IPS DF 19.7 (cell line): ENCODE data around the gene STOM.
A peak's percentile ranks its signal among the peaks of the same experiment; 100 is the strongest.
"Not testable (repeated sequence)": the region's sequence is repeated elsewhere in the genome, so short reads cannot be mapped to it uniquely, and the experiment has no call there.

Experiments
- DNase-seq: peaks from one replicate; pipeline ENCODE4 v3.0.0-alpha.2; 2013; ENCODE audit warnings: low read depth, low spot score

STOM gene

DNA sequence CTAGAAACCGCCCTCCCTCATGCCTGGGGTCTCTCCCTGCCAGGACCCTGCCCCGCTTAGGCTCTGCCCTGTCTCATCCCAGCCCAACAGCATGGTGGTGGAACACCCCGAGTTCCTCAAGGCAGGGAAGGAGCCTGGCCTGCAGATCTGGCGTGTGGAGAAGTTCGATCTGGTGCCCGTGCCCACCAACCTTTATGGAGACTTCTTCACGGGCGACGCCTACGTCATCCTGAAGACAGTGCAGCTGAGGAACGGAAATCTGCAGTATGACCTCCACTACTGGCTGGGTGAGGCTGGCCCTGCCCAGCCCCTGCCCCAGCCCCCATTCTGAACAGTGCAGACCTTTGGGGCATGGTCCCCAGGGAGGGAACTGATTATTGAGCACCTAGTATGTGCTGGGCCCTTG is 68.2 kb downstream of the STOM start:
- DNase-seq: no peak

DNA sequence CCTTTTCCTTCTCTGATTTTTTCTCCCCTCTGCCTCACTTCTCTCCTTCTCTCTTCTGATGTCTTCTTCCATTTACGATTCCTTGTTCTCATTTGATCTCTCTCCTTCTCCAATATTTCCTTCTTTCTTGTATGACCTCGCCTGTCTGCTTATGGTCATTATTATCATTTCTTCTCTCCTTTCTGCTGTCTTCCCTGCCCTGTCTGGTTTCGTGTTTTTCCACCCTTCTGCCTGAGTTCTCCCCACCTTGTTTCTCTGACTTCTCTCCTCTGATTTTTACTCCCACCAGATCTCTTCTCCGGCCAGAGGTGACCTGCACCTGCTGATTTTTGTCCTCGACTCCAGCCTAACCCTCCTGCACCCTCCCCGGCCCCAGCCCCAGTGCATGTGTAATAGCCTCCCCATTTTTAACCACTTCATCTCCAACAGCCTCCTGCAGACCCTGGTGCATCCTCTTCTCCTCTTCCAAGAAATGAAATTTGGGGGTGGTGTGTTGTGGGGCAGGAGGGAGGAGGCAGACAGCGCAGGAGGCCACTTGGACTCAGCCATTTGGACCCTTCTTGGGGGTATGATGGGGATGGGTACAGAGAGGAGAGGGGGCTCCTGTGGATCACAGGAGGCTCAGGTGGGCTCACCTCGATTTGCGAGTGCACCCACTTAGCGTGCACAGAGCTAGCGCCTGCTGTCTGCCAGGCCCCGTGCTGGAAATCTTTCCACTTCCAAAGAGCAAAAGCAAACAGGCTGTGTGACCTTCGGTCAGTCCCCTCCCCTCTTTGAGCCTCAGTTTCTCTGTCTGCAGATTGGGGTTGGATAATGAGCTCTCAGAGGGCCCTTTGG is 69.5 kb downstream of the STOM start:
- no peak for DNase-seq

DNA sequence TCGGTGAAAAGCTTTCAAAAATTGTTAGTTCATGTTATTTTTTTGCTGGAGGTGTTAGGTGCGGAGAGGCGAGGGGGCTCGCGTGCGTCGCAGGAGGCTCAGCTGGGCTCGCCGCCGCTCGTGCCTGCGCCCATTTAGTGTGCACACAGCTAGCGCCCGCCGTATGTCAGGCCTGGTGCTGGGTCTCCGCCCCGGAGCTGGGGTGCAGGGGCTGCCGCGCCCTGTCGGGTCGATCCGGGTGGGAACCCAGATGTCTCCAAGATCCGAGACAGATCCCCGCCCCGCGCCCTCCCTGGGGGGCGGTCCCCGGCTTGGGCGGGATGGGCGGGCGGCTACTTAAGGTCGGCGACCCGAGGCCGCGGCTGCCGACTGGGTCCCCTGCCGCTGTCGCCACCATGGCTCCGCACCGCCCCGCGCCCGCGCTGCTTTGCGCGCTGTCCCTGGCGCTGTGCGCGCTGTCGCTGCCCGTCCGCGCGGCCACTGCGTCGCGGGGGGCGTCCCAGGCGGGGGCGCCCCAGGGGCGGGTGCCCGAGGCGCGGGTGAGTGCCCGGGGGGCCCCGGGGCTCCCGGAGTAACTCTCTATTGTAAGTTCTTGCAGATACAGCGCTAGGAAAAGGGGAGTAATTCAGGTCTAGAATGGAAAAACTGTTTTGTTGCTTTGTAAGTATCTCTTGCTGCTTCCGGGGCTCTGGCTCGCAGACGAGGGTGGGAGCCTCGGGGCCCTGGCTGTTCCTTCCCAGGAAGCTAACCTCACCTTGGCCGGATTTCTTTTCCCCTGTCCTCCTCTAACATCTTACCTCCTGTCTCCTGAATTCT is 70.4 kb downstream of the STOM start:
- no peak for DNase-seq

DNA sequence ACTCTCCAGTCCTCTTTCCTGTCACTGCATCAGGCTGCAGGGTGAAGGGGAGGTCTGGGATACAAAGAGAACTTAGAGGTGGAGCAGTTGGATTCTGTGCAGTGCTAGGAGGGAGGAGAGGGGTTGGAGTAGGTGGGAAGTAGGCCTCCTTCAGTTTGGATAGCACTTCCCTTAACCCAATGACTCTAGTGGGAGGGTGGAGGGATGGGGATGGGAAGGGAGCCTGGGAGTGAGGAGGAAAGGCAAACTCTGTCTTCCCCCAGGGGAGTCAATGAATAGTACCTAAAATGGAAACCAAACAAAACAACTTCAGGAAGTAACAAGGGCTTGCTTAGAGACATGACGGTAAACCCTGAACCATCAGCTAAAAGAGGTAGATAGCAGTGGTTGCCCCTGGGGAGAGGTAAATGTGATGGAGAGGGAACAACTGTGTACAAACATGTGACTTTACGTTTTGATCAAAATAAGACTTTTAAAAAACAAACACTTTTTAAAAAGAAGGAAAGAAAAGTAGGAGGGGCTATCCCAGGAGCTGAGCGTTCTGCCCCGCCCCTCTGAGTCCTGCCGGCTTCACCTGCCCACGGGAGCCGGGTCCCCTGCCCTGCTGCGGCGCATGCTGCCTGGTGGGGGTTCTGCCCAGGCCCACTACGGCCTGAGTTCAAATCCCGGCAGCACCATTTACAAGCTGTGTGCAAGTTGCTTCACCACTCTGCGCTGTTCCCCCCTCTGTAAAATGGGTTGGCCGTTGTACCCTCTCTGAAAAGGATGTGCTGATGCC is 71.2 kb downstream of the STOM start:
- peak; percentile 5 for DNase-seq

DNA sequence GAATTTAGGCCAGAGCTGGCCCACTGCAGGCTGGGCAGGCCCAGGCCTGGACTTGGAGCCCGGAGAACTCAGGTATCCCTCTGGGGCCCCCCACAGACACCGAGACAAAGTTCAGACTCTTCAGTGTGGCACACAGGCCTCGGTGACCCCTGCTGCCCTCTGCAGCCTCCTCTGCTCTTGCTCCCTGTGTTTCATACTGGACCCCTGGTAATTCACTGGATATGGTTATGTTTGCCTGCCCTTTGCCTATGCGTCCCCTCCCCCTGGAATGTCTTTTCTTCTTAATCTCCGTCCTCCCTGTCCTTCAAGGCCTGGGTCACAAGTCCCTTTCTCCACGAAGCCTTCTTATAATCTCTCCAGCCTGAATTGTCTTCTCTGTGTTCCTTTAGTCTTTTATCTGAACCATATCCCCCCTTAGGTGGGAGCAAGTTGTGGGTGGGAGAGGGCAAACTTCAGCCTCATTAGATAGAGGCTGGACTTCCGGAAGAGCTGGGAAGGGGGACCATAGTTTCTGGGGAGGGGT is 72.0 kb downstream of the STOM start:
- DNase-seq: no peak

DNA sequence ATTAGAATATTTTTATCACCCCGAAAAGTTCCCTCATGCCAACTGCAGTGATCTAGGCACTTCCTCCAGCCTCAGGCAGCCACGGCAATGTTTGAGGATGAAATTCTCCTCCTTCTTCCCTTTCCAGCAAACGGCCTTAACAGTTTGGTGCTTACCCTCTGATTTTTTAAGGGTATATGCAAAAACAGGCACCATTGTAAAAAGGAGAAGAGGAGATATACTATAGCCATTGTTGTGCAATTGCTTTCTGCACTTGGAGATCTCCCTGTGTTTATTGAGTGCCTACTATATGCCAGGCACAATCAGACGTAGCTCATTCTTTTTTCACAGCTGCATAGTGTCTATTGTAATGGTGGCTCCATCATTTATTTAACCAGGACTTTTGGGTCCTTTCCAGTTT is 72.7 kb downstream of the STOM start:
- DNase-seq: no peak

DNA sequence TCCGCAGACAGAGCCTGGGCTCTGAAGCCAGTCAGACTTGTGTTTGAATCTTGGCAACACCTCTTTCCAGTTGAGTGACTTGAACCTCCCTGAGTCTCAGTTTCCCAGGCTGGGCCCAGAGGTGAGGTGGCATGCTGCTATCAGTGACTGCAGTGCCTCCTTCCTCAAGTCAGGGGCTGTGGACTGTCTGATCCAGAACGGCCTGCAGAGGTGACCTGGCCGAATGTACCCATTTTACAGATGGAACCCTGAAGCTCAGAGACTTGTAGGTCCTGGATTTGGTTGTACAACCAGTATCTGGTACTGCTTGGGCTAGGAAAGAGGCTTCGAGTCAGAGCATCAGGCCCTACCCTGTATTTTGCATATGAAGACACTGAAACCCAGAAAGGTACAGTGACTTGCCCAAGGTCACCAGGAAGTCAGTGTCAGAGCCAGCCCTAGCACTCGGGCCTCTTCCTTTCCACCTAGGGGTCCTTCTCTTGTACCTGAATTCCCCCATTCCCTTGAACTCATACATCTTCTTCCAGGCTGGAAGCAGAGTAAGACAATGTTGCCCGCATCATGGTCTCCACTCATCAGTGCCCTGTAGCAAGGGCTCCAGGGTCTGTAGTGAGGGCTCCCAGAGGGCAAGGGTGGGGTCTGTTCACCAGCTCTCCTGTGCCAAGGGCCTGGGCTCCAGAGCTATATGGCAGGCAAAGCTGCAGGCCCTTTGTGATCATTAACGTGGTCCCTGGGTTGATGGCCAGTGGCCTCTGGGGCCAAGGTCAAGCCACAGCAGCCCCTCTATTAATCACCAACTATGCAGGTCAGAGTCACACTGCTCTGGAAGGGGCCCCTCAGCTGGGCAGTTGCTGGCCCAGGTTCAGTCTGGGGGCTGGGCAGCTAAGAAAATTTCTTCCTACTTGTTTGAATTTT is 73.6 kb downstream of the STOM start:
- no peak for DNase-seq

DNA sequence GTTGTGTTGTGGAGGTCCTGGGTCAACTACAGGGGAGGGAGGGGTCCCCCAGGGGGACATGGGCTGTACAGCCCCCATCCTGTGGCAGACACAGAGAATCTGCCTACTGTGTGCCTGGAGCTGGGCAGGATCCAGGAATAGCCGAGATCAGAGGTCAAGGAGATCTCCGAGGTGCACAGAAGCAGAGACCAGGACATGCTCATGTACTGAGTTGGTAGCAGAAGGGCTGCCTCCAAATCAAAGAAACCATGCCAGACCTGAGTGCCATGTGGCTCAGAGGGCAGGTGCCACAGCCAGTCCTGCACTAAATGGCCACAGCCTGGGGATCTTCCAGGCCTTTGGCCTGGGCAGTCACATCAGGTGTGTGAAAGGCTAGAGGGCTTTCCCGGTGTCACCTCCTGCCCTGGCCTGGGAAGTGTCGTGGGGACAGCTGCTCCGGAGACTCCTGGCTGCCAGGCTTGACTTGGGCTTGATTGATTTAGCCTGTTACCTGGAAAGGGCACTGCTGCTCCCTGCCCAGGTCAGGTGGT is 74.3 kb downstream of the STOM start:
- DNase-seq: no peak

DNA sequence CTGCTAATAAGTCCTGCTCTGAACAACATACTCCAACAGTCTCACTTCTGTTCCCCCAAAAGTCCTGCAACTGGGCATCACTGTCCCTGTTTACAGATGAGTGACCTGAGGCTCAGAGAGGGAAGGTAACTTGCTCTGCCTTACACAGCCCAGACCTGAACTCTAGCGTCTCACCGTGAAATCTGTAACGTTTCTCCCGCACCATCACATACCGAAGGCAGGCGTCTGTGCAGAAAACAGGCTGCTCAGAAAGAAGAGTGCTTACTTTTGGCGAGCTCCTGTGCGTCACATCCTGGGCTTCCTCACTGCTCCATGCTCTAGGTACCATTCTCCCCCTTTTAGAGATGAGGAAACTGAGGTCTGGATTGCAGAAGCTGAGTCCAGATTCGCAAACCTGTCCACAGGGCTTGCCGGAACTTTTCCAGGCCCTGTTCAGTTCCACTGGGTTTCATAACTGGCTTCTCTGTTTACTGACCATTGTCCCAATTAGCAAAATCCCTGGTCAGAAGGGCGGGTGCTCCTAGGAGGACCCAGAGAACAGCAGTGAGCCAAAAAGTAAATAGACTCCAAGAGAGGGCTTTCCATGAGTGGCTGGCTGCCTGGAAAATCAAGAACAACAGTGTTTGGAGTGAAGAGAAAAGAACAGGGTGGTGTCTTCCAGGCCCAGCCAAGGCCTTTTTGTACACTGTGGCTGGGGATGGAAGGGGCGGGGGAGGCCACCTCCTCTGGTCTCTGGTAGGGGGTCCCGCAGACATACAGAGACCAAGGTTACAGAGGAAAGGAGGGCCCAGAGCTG is 75.0 kb downstream of the STOM start:
- no peak for DNase-seq

DNA sequence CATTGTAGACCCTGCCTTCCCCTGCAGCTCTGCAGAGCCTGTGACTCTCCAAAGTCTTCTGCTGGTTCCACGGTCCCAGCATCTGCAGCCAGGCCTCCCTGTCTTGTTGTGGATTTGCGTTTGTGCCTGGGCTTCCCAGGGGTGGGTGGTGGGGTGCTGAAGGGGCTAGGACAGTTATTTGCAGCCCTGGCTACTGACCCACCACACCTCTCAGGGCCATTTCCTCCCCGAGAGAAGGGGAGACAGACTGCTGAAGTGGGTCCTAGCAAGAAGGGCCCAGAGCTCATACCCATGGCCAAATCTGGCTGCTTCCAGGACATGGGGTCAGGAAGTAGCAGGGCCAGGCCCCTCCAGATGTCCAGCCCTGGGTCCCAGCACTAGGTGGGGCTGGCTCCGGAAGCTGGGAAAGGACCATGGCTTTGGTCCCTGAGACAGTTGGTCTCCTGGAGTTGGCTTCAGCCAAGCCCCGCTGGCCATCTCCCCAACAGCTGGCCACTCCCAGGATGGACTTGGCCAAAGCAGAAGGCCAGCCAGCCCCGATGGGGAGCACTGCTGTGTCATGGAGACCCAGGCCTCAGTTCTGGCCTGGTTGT is 75.8 kb downstream of the STOM start:
- no peak for DNase-seq

DNA sequence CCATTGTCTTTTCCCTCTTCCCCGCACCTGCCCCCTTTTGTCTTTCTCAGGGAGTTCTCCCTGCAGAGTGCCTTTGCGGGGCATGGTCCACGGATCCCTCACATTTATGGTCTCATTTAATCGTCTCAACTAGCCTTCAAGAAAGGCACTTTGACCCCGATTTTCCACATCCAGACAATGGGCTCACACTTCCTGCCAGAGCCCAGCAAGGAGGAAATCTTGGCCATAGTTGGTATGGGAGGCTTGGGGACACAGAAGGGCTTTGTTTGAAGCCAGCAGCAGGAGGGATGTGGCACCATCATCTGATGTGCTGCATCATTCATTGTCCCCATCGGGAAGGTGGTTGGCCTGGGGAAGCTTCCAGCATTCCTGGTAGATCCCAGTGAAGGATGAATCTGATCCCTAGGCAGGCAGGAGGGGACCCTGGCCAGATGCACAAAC is 77.2 kb downstream of the STOM start:
- no peak for DNase-seq

DNA sequence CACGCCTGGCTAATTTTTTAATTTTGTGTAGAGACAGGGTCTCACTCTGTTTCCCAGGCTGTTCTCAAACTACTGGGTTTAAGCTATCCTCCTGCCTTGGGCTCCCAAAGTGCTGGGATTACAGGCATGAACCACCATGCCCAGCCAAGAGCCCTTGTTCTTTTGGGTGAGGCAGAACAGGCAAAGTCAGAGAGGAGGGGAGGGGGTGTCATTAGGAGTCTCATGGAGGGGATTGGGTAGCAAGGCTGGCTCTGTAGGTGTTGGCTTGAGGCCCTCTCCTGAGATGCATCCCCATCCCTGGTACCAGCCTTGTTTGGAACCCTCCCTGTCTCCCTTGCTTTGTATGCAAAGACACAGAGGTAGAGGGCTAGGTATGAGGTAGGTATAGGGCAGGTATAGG is 78.0 kb downstream of the STOM start:
- no peak for DNase-seq

DNA sequence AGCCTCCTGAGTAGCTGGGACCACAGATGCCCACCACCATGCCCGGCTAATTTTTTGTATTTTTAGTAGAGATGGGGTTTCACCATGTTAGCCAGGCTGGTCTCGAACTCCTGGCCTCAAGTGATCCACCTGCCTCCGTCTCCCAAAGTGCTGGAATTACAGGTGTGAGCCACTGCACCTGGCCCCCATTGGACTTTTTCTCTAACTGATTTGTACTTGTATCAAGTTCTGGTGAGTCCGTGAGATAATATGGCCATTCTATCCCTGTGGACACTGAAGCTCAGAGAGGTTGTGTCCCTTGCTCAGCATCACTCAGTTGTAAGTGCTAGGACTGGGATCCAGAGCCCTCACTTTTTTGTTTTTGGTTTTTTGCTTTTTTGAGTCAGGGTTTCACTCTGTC is 78.5 kb downstream of the STOM start:
- DNase-seq: not testable (repeated sequence)

DNA sequence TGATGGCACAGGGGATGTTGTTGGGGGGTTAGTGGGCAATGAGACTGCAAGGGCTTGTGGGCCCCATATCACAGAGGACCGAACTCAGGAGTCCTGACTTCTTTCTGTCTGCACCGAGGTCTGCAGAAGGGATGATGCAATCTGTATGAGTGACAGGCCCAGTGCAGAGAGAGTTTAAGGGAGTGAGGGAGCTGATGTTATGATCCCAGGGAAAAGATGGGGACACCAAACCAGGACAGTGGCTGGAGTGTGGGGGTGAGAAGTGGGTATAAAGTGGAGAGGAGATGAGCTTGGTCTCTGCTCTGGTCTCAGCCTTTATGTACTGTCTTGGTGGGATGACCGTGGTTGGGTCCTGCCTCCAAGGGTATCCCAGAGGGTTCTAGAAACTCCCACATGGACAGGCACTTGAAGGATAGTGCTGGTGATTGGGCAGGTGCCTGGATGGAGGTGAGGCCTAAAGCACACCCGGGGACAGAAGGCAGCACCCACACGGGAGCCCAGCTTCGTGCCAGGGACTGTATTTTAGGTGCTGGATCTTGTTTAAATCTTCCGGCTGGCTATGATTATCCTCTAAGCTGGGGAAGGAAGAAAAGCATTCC is 80.2 kb downstream of the STOM start:
- no peak for DNase-seq

DNA sequence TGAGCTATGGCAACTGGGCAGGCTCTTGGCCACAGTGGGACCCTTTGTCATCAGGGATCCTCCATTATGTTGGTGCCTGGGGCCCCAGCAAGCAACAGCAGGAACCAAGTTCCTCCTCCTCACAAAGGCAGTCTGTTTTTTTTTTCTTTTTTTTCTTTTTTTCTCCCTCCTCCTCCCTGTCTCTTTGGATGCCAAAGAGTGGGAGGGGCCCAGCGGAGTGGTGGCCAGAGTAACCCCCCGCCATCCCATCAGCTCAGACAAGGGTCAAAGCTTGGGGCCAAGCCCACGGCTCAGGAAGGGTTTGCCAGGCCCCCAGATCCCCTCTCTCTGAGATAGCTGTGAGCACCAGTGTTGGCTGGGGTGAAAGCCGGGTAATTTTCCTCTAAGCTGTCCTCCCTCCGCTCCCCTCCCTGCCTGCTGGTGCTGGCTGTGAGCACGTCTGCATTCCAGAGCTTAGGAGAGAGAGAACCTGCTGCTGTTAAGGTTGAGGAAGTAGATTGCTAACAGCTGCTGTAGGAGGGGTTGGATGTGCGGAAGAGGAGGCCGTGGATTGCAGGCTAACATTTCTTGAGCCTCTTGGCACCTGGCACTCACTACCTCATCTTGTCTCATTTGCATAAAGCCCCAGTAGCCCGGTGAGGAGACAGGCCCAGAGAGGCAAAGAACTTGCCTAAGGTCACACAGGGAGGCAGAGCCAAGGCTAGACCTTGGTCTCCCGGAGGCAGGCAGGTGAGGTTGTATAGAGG is 80.9 kb downstream of the STOM start:
- DNase-seq: no peak
